ENCODE measurements around the gene BRMS1.
"Not testable (repeated sequence)": the region's sequence is repeated elsewhere in the genome, so short reads cannot be mapped to it uniquely, and the experiment has no call there.

Gene BRMS1

DNA sequence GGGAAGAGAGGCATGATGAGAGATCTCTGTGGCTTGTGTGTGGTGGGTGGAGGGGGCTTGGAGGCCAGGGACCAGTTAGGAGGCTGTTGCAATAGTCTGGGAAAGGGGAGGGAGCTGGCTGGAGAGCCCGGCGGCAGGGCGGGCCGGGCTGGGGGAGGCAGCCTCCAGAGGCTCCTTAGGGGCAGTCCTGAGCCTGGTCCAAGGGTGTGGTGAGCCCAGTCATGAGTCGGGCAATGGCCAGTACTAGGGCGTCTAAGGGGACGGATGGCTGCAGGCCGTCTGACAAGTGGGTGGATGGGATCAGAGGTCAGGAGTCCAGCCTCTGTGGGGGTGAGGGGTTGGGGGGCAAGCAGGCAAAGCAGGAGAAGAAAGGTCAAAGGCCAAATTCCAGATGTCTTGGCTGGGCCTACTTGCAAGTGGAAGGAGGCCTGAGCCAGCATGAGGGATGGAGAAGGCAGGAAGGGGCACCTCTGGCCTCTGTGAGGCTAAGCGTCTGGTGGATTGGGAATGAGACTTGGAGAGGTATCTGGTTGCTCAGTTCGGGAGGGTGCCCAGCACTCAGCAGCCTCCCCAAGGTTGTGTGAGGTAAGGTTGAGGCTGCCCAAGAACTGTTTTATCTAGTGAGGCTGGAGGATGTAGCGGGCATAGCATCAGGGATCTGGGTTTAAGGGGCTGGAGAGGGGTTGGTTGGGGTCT lies 22.0 kb downstream of the BRMS1 start:
- DNase-seq, result no peak

DNA sequence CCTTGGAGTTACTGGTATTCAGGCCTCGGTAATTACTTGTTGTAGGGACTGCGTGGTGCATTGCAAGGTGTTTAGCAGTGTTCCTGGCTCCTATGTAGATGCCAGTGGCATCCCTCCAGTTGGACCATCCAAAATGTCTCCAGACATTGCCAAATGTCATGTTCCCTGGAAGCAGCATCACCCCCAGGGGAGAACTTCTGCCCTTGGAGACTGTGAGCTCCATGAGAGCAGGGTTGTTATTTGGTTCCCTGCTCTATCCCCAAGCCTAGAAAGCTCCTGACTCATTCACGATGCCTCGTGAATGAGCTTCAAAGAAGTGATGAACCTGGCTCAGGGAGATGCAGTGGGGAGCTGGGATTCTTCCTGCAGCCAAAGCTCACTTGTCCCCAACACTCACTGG lies 23.3 kb downstream of the BRMS1 start:
- DNase-seq, result no peak

DNA sequence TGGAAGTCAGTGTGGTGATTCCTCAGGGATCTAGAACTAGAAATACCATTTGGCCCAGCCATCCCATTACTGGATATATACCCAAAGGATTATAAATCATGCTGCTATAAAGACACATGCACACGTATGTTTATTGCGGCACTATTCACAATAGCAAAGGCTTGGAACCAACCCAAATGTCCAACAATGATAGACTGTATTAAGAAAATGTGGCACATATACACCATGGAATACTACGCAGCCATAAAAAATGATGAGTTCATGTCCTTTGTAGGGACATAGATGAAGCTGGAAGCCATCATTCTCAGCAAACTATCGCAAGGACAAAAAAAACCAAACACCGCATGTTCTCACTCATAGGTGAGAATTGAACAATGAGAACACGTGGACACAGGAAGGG lies 24.2 kb downstream of the BRMS1 start:
- not testable (repeated sequence) for DNase-seq

DNA sequence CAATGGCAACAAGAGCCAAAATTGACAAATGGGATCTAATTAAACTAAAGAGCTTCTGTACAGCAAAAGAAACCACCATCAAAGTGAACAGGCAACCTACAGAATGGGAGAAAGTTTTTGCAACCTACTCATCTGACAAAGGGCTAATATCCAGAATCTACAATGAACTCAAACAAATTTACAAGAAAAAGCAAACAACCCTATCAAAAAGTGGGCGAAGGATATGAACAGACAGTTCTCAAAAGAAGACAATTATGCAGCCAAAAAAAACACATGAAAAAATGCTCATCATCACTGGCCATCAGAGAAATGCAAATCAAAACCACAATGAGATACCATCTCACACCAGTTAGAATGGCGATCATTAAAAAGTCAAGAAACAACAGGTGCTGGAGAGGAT lies 24.6 kb downstream of the BRMS1 start:
- not testable (repeated sequence) for DNase-seq

DNA sequence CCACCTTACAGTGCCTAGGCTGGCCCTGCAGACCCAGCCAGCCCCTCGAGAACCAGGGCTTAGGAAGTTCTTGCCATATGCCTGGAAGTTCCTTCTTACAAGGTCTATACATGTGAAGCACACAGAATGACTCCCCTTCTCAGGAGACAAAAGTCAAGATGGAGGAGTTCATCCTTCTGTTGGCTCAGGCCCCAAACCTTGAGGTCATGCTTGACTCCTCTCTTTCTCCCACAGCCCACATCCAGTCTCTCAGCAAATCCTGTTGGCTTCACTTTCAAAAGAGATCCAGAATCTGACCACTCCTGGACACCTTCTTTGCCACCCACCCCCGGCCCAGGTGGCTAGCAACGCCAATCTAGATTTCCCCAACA lies 26.3 kb downstream of the BRMS1 start:
- no peak for DNase-seq

DNA sequence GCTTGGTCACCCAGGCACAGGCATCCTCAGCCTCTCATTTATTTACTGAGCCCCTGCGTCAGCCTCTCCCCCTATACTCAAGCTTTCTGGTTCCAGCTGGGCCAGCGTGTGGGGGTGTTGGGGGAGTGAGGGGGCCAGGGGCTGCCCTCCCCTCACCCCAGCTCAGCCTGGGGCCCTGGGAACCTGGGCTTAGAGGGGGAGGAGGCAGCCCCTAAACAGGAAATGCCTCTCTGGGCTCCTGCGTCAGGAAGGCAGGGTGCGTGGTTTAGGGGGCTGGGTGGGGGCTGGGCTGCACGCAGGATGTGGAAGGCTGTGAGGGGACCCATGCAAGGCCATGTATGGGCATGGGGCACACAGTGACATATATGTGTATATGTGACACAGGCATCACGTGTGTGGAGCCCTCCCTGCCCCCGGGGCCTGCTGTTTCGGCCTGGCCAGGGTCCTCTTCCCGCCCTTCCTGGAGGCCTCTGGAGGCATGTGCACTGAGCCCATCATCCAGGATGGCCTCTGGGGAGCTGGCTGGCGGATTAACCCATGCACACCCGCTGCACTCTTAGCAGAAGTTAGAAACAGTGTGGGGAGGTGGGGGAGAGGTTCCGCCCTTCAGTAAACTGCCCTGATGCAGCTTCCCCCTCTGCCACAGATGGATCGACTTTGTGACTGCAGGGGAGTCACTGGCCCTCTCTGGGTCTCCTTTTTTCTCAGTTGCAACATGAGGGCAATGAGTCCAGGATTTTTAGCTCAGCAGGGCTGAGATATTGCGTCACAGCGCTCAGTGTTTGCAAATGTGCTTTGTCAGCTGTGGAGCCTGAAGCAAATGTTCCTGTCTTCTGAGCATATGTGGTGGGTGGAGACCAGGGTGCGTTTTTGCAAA lies 26.9 kb downstream of the BRMS1 start:
- peak; percentile 86 for DNase-seq

DNA sequence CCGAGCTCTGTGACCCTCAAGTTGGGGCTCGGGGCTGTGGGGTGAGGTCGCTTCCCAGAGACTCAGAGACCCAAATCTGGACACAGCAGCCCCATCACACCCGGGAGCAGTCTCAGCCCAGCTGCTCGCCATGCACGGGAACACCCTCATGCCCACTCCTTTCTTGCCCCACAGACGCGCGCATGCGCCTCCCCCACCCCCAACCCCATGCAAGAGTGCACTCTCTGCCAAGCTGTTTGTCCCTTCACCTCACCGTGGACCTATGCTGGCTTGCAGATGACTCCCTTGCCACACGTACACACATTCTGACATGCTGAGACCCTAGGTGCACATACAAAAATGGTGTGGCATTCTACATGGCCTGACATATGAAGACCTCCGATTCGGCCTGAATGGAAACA lies 27.6 kb downstream of the BRMS1 start:
- no peak for DNase-seq

DNA sequence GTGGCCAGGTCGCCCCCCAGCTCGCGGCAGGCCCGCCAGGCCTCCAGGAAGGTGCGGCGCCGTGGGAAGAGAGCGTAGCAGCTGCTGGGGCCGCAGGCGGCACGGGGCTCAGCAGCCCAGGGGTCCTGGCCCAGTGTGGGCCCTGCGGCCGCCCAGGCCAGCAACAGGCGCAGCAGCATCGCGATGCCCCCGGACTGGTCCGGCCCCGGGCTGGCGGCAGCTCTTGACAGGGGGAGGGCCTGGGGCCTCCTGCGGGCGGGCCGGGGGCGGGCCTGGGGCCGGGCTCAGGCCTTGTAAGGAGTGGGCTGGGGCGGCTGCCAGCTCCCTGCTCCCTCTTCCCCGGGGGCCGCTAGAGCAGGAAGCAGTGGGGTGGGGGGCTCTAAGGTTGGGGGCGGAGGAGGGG lies 28.1 kb downstream of the BRMS1 start, which contains the start of gene CD248:
Gene CD248 (minus strand): TSS at position 196 of the 403 bp plus-strand sequence. CDS start 17 bp downstream, at position 179.
- no peak for DNase-seq

DNA sequence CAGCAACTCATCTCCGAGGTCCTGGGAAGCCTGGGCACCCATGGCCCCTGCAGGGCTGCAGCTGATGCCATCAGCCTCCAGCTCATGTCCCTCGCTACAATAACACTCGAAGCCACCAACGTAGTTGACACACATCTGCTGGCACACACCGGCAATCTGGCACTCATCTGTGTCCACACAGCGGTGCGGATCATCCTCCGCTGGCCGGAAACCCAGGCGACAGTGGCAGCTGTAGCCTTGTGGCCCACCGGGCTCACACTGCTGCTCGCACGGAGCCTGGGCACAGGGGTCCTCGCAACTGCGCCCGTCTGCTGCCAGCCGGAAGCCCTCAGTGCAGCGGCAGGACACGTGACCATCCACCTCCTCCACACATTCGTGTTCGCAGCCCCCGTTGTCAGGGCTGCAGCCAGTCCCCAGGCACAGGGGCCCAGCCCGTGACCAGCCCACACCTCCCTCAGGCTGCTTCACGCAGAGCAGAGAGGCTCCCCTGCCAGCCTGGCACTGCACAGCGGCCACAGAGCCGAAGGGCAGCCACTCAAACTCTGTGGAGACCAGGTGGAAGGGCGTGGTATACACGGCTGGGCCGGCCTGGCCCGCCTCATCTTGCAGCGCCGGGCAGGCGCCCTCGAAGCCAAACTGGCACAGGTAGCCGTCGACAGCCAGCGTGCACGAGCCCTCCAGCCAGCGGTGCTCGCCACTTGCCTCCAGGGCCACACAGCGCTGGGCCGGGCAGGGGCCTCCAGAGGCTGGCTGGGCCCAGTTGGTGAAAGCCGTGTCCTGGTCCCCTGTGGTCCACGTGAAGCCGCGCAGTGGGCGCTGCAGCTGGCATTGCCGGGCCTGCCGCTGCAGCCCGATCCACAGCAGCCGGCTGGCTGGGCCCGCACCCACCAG lies 28.7 kb downstream of the BRMS1 start:
- DNase-seq, result no peak

DNA sequence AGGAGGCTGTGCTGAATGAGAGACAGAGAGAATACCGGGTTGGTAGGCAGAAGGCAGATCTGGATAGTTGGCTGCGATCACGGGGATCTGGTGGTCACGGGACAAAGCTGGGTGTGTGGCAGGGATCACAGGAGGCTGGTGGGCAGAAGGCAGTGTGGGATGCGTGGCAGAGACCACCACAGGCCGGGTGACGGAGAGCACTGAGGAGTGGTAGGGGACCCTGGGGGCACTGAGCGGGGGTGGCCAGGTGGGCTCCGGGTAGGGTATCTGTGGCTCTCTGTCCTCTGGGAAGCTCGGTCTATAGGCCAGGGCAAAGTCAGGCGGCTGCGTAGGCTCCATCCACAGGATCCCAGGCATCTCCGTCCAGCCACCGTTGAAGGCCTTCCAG lies 29.4 kb downstream of the BRMS1 start:
- DNase-seq, result no peak

DNA sequence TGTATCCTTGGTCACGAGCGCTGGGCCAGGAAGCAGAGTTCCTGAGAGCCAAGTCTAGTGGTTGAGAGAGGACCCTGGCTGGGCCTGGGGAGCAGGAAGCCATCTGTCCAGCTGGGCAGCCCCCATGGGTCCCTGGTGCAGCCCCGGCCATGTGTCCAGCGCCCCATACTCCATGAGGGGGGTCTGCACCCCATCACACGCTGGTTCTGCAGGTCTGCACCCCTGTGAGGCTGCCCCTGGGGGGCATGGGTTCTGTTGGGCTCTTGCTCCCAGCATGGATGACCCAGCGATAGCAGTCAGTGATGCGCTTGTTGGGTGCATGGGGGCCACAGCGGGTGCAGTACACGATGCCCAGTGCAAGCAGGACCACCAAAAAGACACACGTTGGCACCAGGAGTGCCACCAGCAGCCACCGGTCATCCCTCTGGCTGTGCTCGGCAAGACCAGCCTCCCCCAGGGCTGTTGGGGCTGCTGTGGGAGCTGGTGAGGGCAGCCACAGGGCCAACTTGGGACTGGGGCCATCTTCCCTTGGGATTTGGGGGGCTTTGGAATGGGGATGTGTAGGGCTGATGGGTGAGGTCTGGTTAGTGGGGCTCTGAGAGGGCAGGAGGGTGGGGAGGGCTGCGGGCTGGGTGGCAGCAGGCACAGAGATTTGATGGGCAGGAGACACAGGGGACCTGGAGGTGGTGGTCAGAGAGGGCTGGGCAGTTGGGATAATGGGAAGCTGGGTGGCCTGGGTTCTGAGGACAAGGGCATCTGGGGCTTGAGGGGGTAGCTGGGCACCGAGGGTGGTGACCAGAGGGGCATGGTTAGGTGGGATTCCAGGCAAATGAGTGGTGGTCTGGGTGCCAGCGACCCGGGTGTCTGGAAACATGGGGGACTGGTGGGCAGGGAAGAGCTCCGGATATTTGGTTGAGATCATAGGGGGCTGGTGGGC lies 30.1 kb downstream of the BRMS1 start:
- no peak for DNase-seq

DNA sequence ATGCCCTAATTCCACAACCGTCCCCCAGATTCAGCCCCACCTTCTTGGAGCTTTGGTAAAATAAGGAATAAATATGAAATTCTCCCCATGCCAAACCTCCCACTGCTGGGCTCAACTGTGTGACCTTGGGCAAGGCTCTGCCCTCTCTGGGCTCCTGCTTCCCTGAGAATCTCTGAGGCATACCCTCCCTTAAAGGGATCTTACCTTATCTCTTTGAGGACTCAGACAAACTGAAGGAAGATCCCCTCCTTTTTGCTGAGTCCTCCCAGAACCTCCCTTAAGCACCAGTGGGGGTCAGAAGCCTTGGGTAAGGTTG lies 30.8 kb downstream of the BRMS1 start:
- no peak for DNase-seq

DNA sequence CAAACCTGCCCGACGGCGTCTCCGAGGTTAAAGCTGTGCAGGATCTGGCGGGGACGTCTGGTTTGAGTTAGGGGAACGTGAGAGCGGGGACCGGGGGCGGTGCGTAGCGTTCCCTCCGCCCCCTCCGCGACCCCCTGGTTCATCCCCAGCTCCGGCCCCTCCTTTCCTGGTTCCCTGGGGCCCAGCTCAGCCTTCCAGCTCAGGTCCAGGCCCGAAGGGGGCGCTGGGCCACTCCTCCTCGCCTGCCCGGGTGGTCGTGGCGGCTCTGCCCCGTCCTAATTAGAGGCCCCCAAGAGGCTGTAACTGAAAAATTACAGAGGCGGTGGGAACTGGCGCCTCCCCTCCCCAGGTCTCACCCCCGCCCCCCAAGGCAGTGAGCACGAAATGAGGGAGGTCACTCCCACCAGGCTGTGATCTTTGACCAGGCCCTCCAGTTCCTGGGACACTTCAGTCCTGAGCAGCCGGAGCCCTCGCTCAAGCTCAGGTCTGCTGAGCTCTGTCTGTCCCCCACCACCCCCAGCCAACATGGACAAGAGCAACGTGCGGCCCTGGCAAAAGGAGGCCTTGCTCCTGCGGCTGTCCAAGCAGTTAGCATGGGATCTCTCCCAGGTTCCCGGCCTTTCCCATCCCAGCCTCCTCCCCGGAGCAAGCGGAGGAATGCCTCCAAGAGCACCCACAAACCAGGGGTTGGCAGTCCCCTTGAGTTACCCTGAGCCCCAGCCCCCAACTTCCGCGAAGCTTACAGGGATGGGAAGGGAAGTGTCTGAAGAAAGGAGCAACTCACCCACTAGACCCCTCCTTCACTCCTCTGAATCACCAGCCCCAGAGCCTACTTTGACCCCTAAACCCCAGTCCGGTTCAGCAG lies 31.4 kb downstream of the BRMS1 start:
- DNase-seq, result no peak

DNA sequence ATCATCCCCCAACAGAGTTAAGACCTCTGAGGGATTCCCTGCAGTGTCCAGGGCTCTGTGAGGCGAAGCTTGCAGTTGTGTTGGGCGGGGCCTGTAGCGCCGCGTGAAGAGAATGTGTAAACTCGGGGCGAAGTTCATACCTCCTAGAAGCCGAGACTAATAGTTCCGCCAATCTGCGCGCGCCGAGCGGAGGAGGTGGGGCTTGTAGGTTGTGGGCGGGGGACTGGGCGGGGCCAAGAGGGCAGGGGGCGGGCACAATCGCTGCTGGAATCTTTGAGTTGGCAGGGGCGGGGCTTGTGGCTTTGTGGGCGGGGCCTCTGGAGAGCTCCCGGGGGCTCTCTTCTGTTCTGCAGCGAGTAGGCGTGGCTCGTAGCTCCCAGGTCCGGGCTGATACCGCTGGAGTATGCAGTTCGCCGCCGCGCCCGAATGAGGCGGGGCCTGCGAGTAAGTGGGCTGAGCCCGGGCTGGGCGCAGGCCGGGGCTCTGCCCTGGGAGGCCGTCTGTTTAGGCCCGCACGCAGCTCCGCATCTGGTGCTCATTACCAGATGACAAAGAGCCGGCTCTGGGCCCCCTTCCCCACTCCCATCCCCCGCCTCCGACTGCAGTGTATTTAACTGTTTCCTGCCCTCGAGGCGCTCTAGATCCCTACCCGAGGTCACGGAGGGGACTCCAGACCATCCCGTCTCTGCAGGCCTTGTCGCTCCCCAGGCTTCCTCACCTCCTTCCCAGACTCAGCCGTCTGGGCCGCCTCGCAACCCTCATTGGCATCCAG lies 32.2 kb downstream of the BRMS1 start:
- DNase-seq, result peak; percentile 86

DNA sequence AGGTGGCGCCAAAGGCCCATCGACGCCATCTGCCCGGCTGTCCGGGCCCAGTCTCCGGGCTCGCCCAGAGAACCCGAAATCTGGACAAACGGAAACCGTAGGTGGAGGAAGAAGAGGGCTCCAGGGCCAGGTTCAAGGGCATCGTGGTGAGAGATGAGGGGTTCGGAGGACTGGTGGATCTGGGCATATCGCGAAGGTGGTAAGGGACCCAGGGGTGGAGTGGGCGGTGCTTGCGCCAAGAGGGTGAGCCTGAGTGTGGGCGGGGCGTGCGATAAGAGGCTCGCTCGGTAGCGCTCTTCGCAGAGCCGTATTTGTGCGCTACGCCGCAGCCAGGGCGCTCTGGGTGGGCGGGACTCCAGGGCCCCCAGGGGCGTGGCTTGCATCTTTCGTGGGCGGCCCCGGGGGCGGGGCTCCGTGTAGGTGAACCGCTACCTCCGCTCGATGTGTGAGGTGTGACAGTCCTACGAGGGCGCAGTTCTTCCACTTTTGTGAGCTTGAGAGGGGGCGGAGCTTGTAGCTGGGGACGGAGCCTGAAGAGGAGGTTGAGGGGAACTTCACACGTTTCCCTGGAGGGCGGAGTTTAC lies 32.8 kb downstream of the BRMS1 start:
- peak; percentile 76 for DNase-seq

DNA sequence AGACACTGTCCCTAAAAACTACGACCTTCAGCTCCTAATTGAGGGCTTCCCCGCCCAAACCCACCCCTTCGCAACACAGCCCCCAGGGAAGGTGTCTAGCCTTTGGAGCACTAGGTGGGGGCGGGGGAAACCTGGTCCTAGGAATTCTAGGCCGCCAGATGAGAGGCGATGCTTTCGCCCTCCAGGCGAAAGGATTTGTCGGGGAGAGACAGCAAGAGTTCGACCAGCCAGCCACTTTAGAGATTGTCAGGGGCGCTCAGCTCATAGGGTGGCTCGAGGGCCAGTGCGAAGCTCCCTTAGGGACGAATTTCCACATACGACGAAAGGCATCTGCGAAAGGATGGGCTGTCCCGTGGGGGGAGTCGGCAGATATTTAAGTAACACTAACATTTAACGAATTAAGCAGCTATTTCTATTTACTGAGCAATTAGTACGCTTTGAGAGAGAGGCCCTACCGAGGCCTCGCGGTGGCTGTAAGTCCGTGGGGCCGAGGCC lies 33.4 kb downstream of the BRMS1 start:
- no peak for DNase-seq

DNA sequence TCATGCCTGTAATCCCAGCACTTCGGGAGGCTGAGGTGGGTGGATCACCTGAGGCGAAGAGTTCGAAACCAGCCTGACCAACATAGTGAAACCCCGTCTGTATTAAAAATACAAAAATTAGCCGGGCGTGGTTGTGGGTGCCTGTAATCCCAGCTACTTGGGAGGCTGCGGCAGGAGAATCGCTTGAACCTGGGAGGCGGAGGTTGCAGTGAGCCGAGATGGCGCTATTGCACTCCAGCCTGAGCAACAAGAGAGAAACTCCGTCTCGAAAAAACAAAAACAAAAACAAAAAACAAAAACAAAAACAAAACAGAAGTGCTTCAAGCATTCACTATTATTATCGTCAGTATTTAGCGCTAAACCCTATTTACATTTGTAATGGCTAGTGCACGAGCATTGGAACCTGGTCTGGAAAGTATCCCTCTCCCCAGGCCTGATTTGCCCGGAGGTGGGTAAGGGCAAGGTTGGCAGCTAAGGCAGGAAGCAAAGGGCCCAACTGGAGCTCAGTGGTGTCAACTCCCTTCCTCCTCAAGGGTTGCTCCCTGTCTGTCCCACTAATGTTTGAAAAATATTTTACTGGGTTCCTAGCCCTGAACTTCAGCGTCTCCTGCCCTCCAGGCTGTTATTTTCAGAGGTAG lies 34.0 kb downstream of the BRMS1 start:
- not testable (repeated sequence) for DNase-seq

DNA sequence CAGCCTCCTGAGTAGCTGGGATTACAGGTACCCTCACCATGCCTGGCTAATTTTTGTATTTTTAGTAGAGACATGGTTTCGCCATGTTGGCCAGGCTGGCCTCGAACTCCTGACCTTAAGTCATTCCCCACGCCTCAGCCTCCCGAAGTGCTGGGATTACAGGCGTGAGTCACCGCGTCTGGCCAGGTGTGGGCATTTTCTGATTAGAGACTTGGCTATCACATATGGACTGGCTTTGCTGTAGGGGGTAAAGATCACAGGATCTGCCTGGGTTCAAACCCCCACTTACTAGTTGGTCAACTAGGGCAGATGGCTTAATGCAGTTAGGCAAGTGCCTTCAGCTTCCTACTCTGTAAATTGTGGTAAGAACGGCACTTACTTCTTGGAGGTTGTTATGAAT lies 34.6 kb downstream of the BRMS1 start:
- no peak for DNase-seq

DNA sequence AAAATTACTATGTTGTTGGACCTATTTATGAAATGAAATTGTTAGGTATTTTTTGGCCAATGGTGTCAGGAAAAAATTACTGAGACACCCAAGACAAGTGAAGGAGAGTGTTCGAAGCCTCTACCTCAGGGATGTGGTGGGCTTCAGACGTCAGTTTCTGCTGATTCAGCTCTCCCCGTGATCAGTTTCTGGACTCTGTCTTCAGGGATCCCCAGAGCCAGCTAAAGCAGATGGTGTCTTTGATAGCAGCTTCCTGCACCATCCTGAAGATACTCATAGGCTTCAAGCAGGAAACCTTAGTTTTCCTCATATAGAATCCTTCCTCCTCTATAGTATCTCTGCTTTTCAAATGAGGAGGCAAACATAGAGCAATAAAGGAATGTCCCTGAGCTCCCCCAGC lies 35.4 kb downstream of the BRMS1 start:
- DNase-seq, result no peak
